IMR-90 (cell line): ENCODE results near the gene APBB1IP. TPM values are rescaled to one million over a fixed set of nuclear protein-coding genes. Genes with fewer than 3 reads are reported as not detected.

ENCODE experiments used
- ATAC-seq: fragments of 200-7000 bp; cut with Tn5 transposase; 2 replicates; pipeline ENCODE4 v1.9.1; 2020; ENCODE audit warnings: low read depth, mild to moderate bottlenecking, moderate library complexity
- BruUV-seq: library from RNA; stranded (reverse); fragments of 400-500 nt; replicated peaks from 2 replicates; lab custom pipeline; 2021; lab: Mats Ljungman, UMichigan
- CTCF ChIA-PET: fragments of 300-600 bp; formaldehyde crosslinking; extraction: SDS; loops from one replicate; lab custom pipeline; 2021; ENCODE audit warnings: antibody characterized with exemption; lab: Yijun Ruan, JAX
- POLR2A ChIA-PET: fragments of 300-600 bp; sonication (Branson Sonifier 250); formaldehyde crosslinking; loops from one replicate; lab custom pipeline; 2022; ENCODE audit warnings: antibody characterized with exemption; ENCODE audit not compliant: unreplicated experiment; lab: Charles Lee
- DNase-seq: peaks from one replicate; pipeline ENCODE4 v3.0.0; 2013
- H2AFZ ChIP-seq: replicated peaks from 2 replicates; pipeline ENCODE3; 2013; ENCODE audit warnings: low read length, mild to moderate bottlenecking; ENCODE audit not compliant: poor library complexity
- H2AK5ac ChIP-seq: 2 replicates; pipeline ENCODE4 v1.6.1; 2013; ENCODE audit warnings: low read depth, low read length, inconsistent platforms
- H2AK9ac ChIP-seq: replicated peaks from 2 replicates; pipeline ENCODE3; 2013; ENCODE audit warnings: mild to moderate bottlenecking, low read depth, low read length, moderate library complexity; ENCODE audit not compliant: poor library complexity
- H2BK120ac ChIP-seq: 2 replicates; pipeline ENCODE4 v1.6.1; 2013; ENCODE audit warnings: low read depth, low read length, inconsistent platforms
- H2BK15ac ChIP-seq: 3 replicates; pipeline ENCODE4 v1.6.1; 2013; ENCODE audit warnings: low read depth, low read length, inconsistent platforms
- H2BK20ac ChIP-seq: 2 replicates; pipeline ENCODE4 v1.6.1; 2013; ENCODE audit warnings: low read depth, mild to moderate bottlenecking, inconsistent platforms, low read length, moderate library complexity
- H2BK5ac ChIP-seq: 2 replicates; pipeline ENCODE4 v1.6.1; 2013; ENCODE audit warnings: mild to moderate bottlenecking, low read depth, low read length, inconsistent platforms; ENCODE audit not compliant: poor library complexity, severe bottlenecking
- H3K14ac ChIP-seq: replicated peaks from 2 replicates; pipeline ENCODE4 v1.6.1; 2013; ENCODE audit warnings: low read depth, low read length, inconsistent platforms
- H3K18ac ChIP-seq: 2 replicates; pipeline ENCODE4 v1.6.1; 2013; ENCODE audit warnings: low read depth, low read length, control low read depth
- H3K23ac ChIP-seq: 2 replicates; pipeline ENCODE4 v1.6.1; 2013; ENCODE audit warnings: low read depth, low read length, inconsistent platforms
- H3K27ac ChIP-seq: 2 replicates; pipeline ENCODE4 v1.5.1; 2013; ENCODE audit warnings: mild to moderate bottlenecking, control low read depth, low read length; ENCODE audit not compliant: insufficient read depth
- H3K27me3 ChIP-seq: 2 replicates; pipeline ENCODE4 v1.6.1; 2013; ENCODE audit warnings: low read length; ENCODE audit not compliant: control insufficient read depth, insufficient read depth
- H3K36me3 ChIP-seq: 2 replicates; pipeline ENCODE4 v1.6.1; 2013; ENCODE audit warnings: low read length, mixed read lengths; ENCODE audit not compliant: control insufficient read depth, insufficient read depth
- H3K4ac ChIP-seq: 2 replicates; pipeline ENCODE4 v1.6.1; 2013; ENCODE audit warnings: low read depth, low read length, inconsistent platforms
- H3K4me1 ChIP-seq: 2 replicates; pipeline ENCODE4 v1.6.1; 2013; ENCODE audit warnings: low read length, mixed read lengths; ENCODE audit not compliant: control insufficient read depth, insufficient read depth
- H3K4me2 ChIP-seq: 2 replicates; pipeline ENCODE4 v1.6.1; 2013; ENCODE audit warnings: low read depth, mild to moderate bottlenecking, control low read depth, low read length, moderate library complexity
- H3K4me3 ChIP-seq: 2 replicates; pipeline ENCODE4 v1.5.1; 2013; ENCODE audit warnings: low read depth, mild to moderate bottlenecking, control low read depth, low read length, moderate library complexity; ENCODE audit not compliant: insufficient read depth
- H3K56ac ChIP-seq: 2 replicates; pipeline ENCODE4 v1.6.1; 2013; ENCODE audit warnings: low read length, inconsistent platforms; ENCODE audit not compliant: insufficient read depth; ENCODE audit errors: extremely low read depth
- H3K79me1 ChIP-seq, 2 experiments: 2 replicates each; pipeline ENCODE4 v1.6.1; 2013; ENCODE audit warnings: low read length in 2 of 2, inconsistent platforms in 1 of 2, low read depth in 1 of 2
- H3K9ac ChIP-seq: 2 replicates; pipeline ENCODE4 v1.6.1; 2013; ENCODE audit warnings: low read depth, low read length, control low read depth
- H3K9me1 ChIP-seq: 2 replicates; pipeline ENCODE4 v1.6.1; 2013; ENCODE audit warnings: low read length, inconsistent platforms; ENCODE audit not compliant: insufficient read depth
- H3K9me3 ChIP-seq: 2 replicates; pipeline ENCODE4 v1.6.1; 2013; ENCODE audit warnings: low read length; ENCODE audit not compliant: control insufficient read depth, insufficient read depth
- H4K20me1 ChIP-seq: 2 replicates; pipeline ENCODE4 v1.6.1; 2013; ENCODE audit warnings: low read length, inconsistent platforms; ENCODE audit not compliant: insufficient read depth
- H4K5ac ChIP-seq: 2 replicates; pipeline ENCODE4 v1.6.1; 2013; ENCODE audit warnings: mild to moderate bottlenecking, low read depth, low read length, control low read depth
- H4K8ac ChIP-seq, 2 experiments: 2 replicates each; pipeline ENCODE4 v1.6.1; 2013; ENCODE audit warnings: low read depth in 2 of 2, low read length in 2 of 2, control low read depth in 1 of 2, inconsistent platforms in 1 of 2
- H4K91ac ChIP-seq: 2 replicates; pipeline ENCODE4 v1.6.1; 2013; ENCODE audit warnings: low read depth, low read length, inconsistent platforms; ENCODE audit not compliant: insufficient read depth
- BHLHE40 ChIP-seq: fragments of 150-350 bp; IDR thresholded peaks from 2 replicates; pipeline ENCODE4 v1.6.1; 2016; ENCODE audit warnings: mild to moderate bottlenecking, low read depth, low read length
- CEBPB ChIP-seq: IDR thresholded peaks from 2 replicates; pipeline ENCODE4 v1.6.1; 2012; ENCODE audit warnings: low read depth, low read length, improper control_type of control experiment
- CHD1 ChIP-seq: IDR thresholded peaks from 2 replicates; pipeline ENCODE4 v1.6.1; 2012; ENCODE audit warnings: low read depth, low read length, improper control_type of control experiment
- CTCF ChIP-seq: conservative IDR thresholded peaks from 2 replicates; pipeline ENCODE4 v1.5.1; 2012; ENCODE audit warnings: mild to moderate bottlenecking, low read depth, low read length, improper control_type of control experiment
- ELK1 ChIP-seq: fragments of 150-350 bp; IDR thresholded peaks from 2 replicates; pipeline ENCODE4 v1.6.1; 2016; ENCODE audit warnings: low read depth, mild to moderate bottlenecking, low read length, moderate library complexity, borderline replicate concordance
- FOS ChIP-seq: fragments of 150-350 bp; IDR thresholded peaks from 2 replicates; pipeline ENCODE4 v1.6.1; 2016; ENCODE audit warnings: low read depth, low read length
- MAFK ChIP-seq: IDR thresholded peaks from 2 replicates; pipeline ENCODE4 v1.6.1; 2012; ENCODE audit warnings: low read depth, low read length, improper control_type of control experiment
- MAZ ChIP-seq: IDR thresholded peaks from 2 replicates; pipeline ENCODE4 v1.6.1; 2012; ENCODE audit warnings: low read depth, mild to moderate bottlenecking, low read length, improper control_type of control experiment, moderate library complexity, borderline replicate concordance
- MXI1 ChIP-seq: IDR thresholded peaks from 2 replicates; pipeline ENCODE4 v1.6.1; 2012; ENCODE audit warnings: low read depth, mild to moderate bottlenecking, low read length, moderate library complexity, borderline replicate concordance
- NFE2L2 ChIP-seq: fragments of 150-350 bp; IDR thresholded peaks from 2 replicates; pipeline ENCODE4 v1.6.1; 2016; ENCODE audit warnings: low read depth, mild to moderate bottlenecking, low read length
- POLR2A ChIP-seq: IDR thresholded peaks from 2 replicates; pipeline ENCODE4 v1.6.1; 2012; ENCODE audit warnings: mild to moderate bottlenecking, low read depth, low read length
- RAD21 ChIP-seq: IDR thresholded peaks from 2 replicates; pipeline ENCODE4 v1.6.1; 2012; ENCODE audit warnings: low read length, improper control_type of control experiment
- RCOR1 ChIP-seq: IDR thresholded peaks from 2 replicates; pipeline ENCODE4 v1.6.1; 2012; ENCODE audit warnings: mild to moderate bottlenecking, low read length, improper control_type of control experiment; ENCODE audit not compliant: insufficient replicate concordance
- RFX5 ChIP-seq: IDR thresholded peaks from 2 replicates; pipeline ENCODE4 v1.8.0; 2012; ENCODE audit warnings: low read depth, mild to moderate bottlenecking, low read length, moderate library complexity
- SMC3 ChIP-seq: fragments of 150-350 bp; IDR thresholded peaks from 2 replicates; pipeline ENCODE4 v1.6.1; 2016; ENCODE audit warnings: low read depth, mild to moderate bottlenecking, antibody characterized with exemption, low read length, moderate library complexity
- USF2 ChIP-seq: fragments of 150-350 bp; IDR thresholded peaks from 2 replicates; pipeline ENCODE4 v1.6.1; 2017; ENCODE audit warnings: mild to moderate bottlenecking, antibody characterized with exemption, low read length, low read depth
- WGBS, 2 experiments: methylation state at CpG; one replicate each; pipeline versions ENCODE4 v1.1.5 to v1.1.7; 2013; ENCODE audit warnings: missing lambda C conversion rate in 2 of 2; ENCODE audit not compliant: insufficient read length in 1 of 2; ENCODE audit errors: extremely low coverage in 2 of 2; 5-methylcytosine and 5-hydroxymethylcytosine counted together
- dilution Hi-C: fragments of 300-500 bp; cut with HindIII; formaldehyde crosslinking; loops from one replicate; pipeline ENCODE4 v1.14.3; 2018; ENCODE audit warnings: low sequenced_read_pairs; ENCODE audit not compliant: unreplicated experiment
- in situ Hi-C: fragments of 300-500 bp; cut with MboI; formaldehyde crosslinking; loops from 3 replicates; pipeline ENCODE4 v1.14.3; 2019; ENCODE audit warnings: low sequenced_read_pairs, inconsistent platforms, mixed read lengths
- intact Hi-C: fragments of 100-400 bp; cut with micrococcal nuclease; formaldehyde crosslinking; loops from 2 replicates; pipeline ENCODE4 v1.10.0; 2022
- polyA plus RNA-seq, 3 experiments: library from polyadenylated mRNA; depleted of rRNA; stranded (reverse); fragments of >200 nt; gene quantifications; 2 replicates each; pipeline ENCODE4 v1.2.3, GENCODE V29; 2012; ENCODE audit warnings: low replicate concordance in 1 of 3
- total RNA-seq: library from RNA; depleted of rRNA; stranded (reverse); fragments of >200 nt; gene quantifications from 2 replicates; pipeline ENCODE4 v1.2.3, GENCODE V29; 2012

Gene APBB1IP
- total and polyA plus RNA-seq, 2 of the 4 experiments (the other 2 are of a cell fraction), result not detected

GRCh38 chr10:26453850-26454249 lies 15.7 kb downstream of the APBB1IP start:
- TF ChIP-seq CHD1, result no peak
- no peak for TF ChIP-seq RCOR1
- no peak for TF ChIP-seq SMC3
- no peak for TF ChIP-seq ELK1
- TF ChIP-seq CEBPB, result no peak
- no peak for TF ChIP-seq BHLHE40
- TF ChIP-seq CTCF, result no peak
- no peak for TF ChIP-seq MAZ
- no peak for TF ChIP-seq FOS
- no peak for TF ChIP-seq USF2
- no peak for TF ChIP-seq MAFK
- TF ChIP-seq NFE2L2, result no peak
- TF ChIP-seq RAD21, result no peak
- no peak for TF ChIP-seq POLR2A
- no peak for TF ChIP-seq RFX5
- no peak for TF ChIP-seq MXI1
- dilution Hi-C loops, result no loop called here

More at GRCh38 chr10:26453850-26454249, 15.7 kb downstream of the APBB1IP start:
- Histone ChIP-seq H2AFZ (no peak overlapping the region), H3K27me3 (no peaks in the 10 kb centered on the region), H4K8ac (no peak overlapping the region), H3K4me3 (no peak overlapping the region), H3K23ac (no peak overlapping the region), H3K9ac (no peak overlapping the region), H3K4me2 (no peak overlapping the region), H3K79me1 (no peaks in the 10 kb centered on the region), H3K9me3 (peaks cover 14% of the 10 kb centered on the region), H3K36me3 (no peaks in the 10 kb centered on the region), H3K56ac (no peak overlapping the region), H3K18ac (no peak overlapping the region), H2BK5ac (no peak overlapping the region), H3K9me1 (no peaks in the 10 kb centered on the region), H4K20me1 (no peaks in the 10 kb centered on the region), H4K5ac (no peak overlapping the region), H4K91ac (no peak overlapping the region), H3K4ac (no peak overlapping the region), H2BK120ac (no peak overlapping the region), H2BK15ac (no peak overlapping the region), H3K4me1 (no peaks in the 10 kb centered on the region), H2AK5ac (no peak overlapping the region), H2BK20ac (no peak overlapping the region), H2AK9ac (no peak overlapping the region), H3K14ac (no peak overlapping the region), H3K27ac (no peak overlapping the region)
- POLR2A ChIA-PET, result no interaction called here
- CTCF ChIA-PET, result no interaction called here
- no CpG with 5 or more reads among the region's 2 CpGs for WGBS, 2 experiments
- intact Hi-C loops (no loop called here), in situ Hi-C loops (no loop called here)
- no TSS peak for BruUV-seq
- no peak for DNase-seq
- ATAC-seq, result no peak
